ENCODE results near the gene SLC2A13.

Gene SLC2A13

GRCh38 chr12:40105515-40106201 is at the start of gene SLC2A13:
Gene SLC2A13, minus strand, starts transcription at chr12:40106081. Its CDS starts 273 bp downstream, at chr12:40105808.
- peak; percentile 67 to 71 for DNase-seq (ENCODE audit: low read depth in 2 of 2)

GRCh38 chr12:40154381-40154780 is 48.5 kb upstream of the SLC2A13 start:
- DNase-seq (ENCODE audit: low read depth in 2 of 2), result no peak

- no peak for DNase-seq (ENCODE audit: low read depth in 2 of 2)
Measured at GRCh38 chr12:40153432-40153831, 47.6 kb upstream of the SLC2A13 start.

GRCh38 chr12:40152783-40153383 is 47.0 kb upstream of the SLC2A13 start:
- DNase-seq (ENCODE audit: low read depth in 2 of 2), result peak; percentile 22 to 34

GRCh38 chr12:40149673-40150260 is 43.9 kb upstream of the SLC2A13 start:
- DNase-seq (ENCODE audit: low read depth in 2 of 2), result no peak

- DNase-seq (ENCODE audit: low read depth in 2 of 2), result no peak
Measured at GRCh38 chr12:40146800-40147797, 41.2 kb upstream of the SLC2A13 start.

- no peak for DNase-seq (ENCODE audit: low read depth in 2 of 2)
Measured at GRCh38 chr12:40145896-40146295, 40.0 kb upstream of the SLC2A13 start.

- no peak for DNase-seq (ENCODE audit: low read depth in 2 of 2)
Measured at GRCh38 chr12:40144023-40144422, 38.1 kb upstream of the SLC2A13 start.

- no peak for DNase-seq (ENCODE audit: low read depth in 2 of 2)
Measured at GRCh38 chr12:40142001-40142744, 36.3 kb upstream of the SLC2A13 start.

- no peak for DNase-seq (ENCODE audit: low read depth in 2 of 2)
Measured at GRCh38 chr12:40138526-40138925, 32.6 kb upstream of the SLC2A13 start.

- DNase-seq (ENCODE audit: low read depth in 2 of 2), result no peak
Measured at GRCh38 chr12:40137252-40137651, 31.4 kb upstream of the SLC2A13 start.

GRCh38 chr12:40127408-40127807 is 21.5 kb upstream of the SLC2A13 start:
- DNase-seq (ENCODE audit: low read depth in 2 of 2), result no peak

- no peak for DNase-seq (ENCODE audit: low read depth in 2 of 2)
Measured at GRCh38 chr12:40123496-40123895, 17.6 kb upstream of the SLC2A13 start.

GRCh38 chr12:40122842-40123241 is 17.0 kb upstream of the SLC2A13 start:
- no peak for DNase-seq (ENCODE audit: low read depth in 2 of 2)

- DNase-seq (ENCODE audit: low read depth in 2 of 2), result no peak
Measured at GRCh38 chr12:40117818-40118217, 11.9 kb upstream of the SLC2A13 start.

GRCh38 chr12:40110586-40110985 is 4.7 kb upstream of the SLC2A13 start:
- no peak for DNase-seq (ENCODE audit: low read depth in 2 of 2)

GRCh38 chr12:40107803-40108620 is 2.1 kb upstream of the SLC2A13 start:
- DNase-seq (ENCODE audit: low read depth in 2 of 2), result peak in 1 of 2 donors; percentile 11

- DNase-seq (ENCODE audit: low read depth in 2 of 2), result peak; percentile 87 to 89
Measured at GRCh38 chr12:40107098-40107802, 1.4 kb upstream of the SLC2A13 start.

- no peak for DNase-seq (ENCODE audit: low read depth in 2 of 2)
Measured at GRCh38 chr12:40106655-40107054, 774 bp upstream of the SLC2A13 start.

GRCh38 chr12:40106202-40106533 is 287 bp upstream of the SLC2A13 start:
- no peak for DNase-seq (ENCODE audit: low read depth in 2 of 2)

Measured in stimulated activated CD4-positive, alpha-beta T cell treated with anti-CD3 and anti-CD28 coated beads, Interleukin-1b, Interleukin-23, amount 100 ng/mL, for 4 hours (primary cell).